ENCODE measurements around the gene ECE1.

ECE1 gene

GRCh38 chr1:21266119-21266774 is 24.0 kb downstream of the ECE1 start:
- no peak for DNase-seq

DNA sequence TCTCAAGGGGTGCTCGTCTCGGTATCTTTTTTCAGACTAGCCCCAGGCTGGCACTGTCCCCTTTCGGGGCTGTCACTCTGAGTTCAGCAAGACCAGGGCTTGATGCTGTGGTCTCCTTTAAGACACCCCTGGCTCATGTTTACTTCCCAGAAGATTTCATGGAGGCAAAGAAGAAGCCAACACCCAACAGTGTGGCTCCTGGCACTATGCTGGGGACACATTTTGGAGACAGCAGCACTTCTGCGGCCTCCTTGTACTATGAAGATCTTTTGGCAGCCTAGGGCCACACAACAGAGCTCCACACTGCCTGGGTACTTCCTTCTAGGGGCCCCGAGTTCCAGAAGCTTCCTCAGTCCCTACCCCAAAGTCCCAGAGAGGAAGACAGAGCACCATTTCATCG is 24.6 kb downstream of the ECE1 start:
- DNase-seq, result no peak

DNA sequence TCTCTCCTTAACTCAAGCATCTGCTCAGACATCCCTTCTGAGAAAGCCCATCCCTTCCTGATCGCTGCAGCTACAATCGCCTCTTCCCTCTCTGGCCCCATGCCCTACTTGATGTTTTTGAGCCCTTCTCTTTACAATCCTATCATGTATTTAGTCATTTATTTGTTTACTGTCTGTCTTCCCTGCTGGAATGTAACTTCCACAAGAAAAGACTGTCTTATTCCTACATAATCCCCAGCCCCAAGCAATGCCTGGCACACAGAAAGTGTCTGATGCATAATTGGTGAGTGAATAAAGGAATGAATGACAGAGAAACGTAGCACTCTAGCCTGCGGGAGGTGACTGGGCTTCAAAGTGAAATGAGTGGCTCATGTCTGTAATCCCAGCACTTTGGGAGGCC is 25.4 kb downstream of the ECE1 start:
- DNase-seq, result no peak

GRCh38 chr1:21263653-21264225 is 26.5 kb downstream of the ECE1 start:
- DNase-seq, result no peak

- DNase-seq, result no peak
Observed at GRCh38 chr1:21263052-21263429, 27.2 kb downstream of the ECE1 start.

DNA sequence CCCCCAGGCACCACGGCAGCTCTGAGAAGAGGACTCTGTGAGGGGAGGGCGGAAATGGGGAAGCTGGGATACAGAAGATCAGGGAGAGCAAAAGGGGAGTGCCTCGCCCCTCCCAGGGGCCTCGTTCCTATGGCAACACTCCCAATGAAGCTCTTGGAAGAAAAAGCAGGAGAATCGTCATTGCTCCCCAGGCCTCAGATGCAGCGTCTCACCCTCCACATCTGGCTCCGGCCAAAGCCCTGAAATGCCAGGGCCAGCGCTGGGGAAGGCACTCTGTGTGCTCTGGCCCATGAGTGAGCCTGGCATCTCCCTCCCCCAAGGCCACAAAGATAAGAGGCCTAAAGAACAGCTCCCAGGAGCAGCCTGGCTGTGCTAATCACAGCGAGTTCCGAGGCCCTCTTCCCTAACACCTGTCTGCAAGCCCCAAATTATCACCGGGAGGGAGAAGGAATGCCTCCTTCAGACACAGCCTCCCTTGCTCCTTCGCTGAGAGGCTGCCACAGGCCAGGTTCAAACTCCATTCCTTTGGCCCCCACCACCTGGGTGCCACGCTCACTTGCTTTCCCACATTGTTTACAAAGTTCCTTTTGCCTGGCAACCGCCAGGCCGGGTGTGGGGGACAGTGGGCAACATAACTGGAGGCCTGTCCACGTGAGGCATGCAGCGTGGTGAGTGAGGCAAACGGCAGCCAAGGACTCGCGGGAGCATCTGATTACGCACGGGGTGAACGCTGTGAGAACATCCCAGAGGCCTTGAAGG is 27.8 kb downstream of the ECE1 start:
- DNase-seq, result no peak

DNA sequence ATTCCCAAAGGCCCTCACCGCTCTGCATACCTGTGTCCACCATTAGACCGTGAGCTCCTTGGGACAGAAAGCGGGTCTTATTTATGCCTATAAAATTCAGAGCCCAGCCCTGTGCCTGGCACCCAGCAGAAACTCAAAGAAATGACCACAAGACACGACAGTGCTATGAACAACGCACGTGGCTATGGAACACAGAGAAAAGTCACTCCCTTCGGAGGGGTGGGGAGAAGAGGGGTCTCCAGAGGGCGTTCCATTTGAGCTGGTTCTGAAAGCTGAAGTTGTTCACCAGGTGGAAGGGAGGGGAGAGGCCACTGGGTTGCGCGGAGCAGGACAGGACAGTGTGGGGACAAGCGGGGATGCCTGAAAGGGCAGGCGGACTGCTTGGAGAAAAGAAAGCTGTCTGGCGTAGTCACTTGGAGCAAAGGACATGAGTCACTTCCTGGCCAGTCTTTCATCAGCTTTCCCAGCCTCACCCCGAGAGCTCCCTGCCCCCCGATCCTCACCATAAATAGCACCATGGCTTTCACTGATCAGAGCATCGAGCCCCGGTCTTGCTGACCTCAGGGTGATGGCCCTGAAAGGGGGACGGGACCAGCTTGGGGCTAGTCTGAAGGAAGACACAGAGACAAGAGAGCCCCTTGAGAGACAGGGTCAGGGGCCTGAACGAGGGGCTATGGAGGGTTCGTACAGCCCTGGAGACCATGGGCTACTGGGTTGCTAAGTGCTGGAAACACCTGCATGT is 28.5 kb downstream of the ECE1 start:
- peak in 1 of 2 donors; percentile 57 for DNase-seq

GRCh38 chr1:21260405-21261125 is 29.7 kb downstream of the ECE1 start:
- no peak for DNase-seq

DNA sequence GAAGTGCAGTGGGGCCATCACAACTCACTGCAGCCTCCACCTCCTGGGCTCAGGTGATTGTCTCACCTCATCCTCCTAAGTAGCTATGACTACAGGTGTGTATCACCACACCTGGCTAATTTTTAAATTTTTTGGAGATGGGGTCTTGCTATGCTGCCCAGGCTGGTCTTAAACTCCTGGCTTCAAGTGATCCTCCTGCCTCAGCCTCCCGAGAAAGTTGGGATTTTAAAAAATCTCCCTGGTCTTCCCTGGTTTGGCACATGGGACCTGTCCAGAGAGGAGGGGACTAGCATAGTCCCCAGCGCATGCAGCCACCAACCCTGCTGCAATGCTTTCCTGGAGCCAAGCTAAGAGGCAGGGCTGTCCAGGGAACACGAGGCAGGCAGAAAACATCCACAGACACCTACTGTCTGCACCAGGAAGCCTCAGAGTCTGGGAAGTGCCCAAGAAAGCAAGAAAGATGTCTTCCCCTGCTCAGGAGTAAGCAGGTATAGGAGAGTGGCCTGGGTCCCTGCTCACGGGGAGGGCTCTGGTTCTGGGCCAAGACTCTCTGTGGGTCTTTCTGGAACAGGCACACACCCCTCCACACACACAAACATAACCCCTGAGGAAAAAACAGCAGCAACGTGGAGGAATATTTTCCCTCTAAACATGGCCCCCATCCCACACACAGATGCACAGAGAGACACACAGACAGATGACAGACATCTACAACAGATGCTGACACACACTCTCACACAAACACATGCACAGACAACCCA is 30.8 kb downstream of the ECE1 start:
- no peak for DNase-seq

- DNase-seq, result peak in 1 of 2 donors; percentile 22
Observed at GRCh38 chr1:21258331-21259134, 31.7 kb downstream of the ECE1 start.

DNA sequence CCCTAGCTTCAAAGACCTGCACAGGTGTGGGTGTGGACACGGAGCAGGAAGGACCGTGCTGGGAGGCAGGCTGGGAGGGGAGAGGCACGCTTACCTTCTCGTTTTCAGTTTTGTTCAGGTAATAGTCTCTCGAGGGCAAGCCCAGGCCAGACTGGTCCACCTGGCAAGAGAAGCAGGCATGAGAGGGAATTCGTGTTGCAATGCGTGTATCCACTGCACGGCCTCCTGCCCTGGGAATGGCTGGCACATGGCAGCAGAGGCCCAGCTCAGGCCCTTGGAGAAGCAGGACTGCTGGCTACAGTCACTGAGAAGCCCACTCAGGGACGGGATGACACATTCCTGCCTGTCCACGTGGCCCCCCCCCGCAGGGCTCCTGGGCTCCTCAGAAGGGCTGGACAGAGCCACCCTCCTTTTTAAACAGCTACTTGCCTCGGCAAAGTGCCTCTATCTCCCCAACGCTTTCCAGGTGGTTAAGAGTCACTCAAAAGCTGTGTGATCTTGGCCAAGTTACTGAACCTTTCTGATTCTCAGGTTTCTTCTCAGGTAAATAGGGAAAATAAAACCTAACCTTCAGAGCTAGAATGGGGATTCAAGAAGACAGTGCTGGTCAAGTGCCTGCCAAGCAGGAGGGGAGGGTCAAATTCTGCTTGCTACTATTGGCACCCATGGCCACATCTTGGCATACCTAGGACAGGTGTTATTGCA is 32.7 kb downstream of the ECE1 start:
- DNase-seq, result no peak

DNA sequence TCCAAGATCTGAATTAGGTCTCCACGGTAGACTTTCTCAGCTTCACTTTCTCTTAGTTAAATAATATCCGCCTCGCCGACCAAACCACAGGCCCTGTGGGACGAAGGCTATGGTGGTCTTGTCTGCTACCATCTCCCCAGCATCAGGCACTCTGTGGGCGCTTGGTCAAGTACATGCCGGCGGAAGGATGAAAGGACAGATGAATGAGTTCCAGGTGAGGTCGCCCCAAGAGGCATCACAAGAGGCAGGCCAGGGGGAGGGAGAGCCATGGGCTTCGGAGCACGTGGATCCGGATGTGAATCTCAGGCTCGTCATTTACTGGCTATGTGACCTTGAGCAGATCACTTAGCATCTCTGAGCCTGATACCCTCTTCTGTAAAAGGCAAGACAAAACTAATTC is 33.5 kb downstream of the ECE1 start:
- no peak for DNase-seq

- DNase-seq, result no peak
Observed at GRCh38 chr1:21255943-21256320, 34.3 kb downstream of the ECE1 start.

GRCh38 chr1:21255284-21255942 is 34.9 kb downstream of the ECE1 start:
- peak; percentile 82 to 84 for DNase-seq

DNA sequence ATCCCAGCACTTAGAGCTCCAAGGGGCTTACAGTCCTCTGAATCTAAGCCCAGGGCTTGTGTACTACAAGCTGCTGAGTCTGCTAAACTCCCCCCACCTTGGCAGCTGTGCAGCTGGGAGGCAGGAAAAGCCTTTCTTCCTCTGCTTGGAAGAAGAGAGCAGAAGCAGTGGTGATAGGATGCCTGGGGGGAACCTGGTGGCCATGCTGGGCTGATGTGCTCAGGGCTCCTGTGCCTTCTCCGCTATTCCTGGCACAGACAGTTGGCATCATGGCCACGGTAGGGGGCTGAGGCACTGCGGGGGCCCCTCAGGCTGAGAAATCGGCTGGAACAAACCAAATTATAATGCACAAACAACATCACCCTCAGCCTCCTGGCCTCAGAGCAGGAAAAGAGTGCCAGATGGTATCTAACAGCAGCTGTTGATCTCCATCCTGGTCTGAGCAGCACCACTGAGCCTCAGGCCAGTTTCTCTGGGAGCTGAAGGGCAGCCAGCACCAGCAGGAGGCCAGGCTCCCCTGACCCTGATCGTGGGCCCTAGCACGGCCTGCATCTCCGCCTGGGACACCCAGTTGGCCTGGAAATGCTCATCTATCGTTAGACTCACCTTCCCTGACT is 35.8 kb downstream of the ECE1 start:
- no peak for DNase-seq

DNA sequence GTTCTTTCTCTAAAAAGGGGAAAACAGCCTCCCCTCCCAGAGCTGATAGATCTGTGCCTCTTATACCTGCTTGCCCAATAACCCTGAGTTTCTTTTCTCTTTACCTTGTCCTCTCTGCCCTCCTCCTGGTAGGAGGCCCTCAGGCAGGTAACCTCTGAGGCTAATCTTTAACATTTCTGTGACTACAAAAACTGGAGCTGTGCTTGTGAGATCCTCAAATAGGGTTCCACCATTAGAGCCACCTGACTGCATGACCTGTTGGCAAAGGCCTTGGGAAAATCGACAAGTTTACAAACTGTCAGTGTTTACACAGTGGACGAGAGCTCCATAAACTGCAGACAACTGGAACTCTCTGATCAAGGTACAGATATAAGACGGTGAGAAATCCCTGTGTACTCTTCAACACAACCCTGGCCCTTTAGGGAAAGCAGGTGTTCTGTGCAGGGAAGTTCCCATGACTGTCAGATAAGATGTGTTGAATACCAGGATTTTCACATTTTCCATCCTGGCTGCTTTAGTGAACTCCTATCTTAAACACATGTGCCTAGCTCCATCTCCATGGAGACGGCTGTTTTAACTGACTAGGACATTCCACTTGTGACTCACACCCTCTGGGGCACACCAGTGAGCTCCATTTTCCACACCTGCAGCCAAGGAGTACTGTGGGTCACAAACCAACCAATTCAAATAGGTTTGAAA is 38.3 kb downstream of the ECE1 start:
- DNase-seq, result no peak

GRCh38 chr1:21249940-21250493 is 40.2 kb downstream of the ECE1 start:
- no peak for DNase-seq

- no peak for DNase-seq
Observed at GRCh38 chr1:21247892-21248715, 42.2 kb downstream of the ECE1 start.

All from CD4-positive, alpha-beta T cell treated with Interleukin-4 for 1 hour (primary cell).